Measurements from ENCODE around the gene ODAM. TPM values are rescaled to one million over a fixed set of nuclear protein-coding genes. Genes with fewer than 3 reads are reported as not detected.

The ODAM gene
- total RNA-seq, 1 donor, result not detected

DNA sequence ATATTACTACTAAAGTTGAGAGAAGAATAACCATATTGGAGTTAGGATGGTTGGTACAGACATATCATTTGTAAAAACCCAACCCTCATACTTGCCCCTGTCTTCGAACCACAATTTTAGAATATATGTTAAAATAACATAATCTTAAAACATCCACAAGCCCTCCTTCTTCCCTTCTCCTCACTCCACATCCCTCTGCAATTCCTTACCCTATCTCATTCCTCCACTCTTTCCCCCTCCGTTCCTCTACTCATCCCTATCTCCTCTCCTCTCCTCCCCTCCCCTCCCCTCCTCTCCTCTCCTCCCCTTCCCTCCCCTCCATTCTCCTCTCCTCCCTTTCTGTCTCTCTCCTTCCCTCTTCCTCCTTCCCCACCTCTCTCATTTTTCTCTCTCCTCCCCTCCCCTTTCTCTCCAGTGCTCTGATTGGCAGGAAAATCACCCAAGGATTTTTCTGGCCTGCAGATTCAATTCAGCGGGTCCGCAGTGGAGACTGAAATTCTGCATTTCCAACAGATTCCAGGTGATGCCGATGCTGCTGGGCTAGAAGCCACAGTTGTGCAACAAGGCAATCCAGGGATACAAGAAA is 17.4 kb upstream of the ODAM start:
- TF ChIP-seq, protein P1, sequence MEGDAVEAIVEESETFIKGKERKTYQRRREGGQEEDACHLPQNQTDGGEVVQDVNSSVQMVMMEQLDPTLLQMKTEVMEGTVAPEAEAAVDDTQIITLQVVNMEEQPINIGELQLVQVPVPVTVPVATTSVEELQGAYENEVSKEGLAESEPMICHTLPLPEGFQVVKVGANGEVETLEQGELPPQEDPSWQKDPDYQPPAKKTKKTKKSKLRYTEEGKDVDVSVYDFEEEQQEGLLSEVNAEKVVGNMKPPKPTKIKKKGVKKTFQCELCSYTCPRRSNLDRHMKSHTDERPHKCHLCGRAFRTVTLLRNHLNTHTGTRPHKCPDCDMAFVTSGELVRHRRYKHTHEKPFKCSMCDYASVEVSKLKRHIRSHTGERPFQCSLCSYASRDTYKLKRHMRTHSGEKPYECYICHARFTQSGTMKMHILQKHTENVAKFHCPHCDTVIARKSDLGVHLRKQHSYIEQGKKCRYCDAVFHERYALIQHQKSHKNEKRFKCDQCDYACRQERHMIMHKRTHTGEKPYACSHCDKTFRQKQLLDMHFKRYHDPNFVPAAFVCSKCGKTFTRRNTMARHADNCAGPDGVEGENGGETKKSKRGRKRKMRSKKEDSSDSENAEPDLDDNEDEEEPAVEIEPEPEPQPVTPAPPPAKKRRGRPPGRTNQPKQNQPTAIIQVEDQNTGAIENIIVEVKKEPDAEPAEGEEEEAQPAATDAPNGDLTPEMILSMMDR (IDR thresholded peaks at IDR 0.05; ENCODE audit: insufficient read depth, low read depth, low read length), result no peak
- no peak for DNase-seq (ENCODE audit: low read depth)
- H3K4me3 ChIP-seq (ENCODE audit: low read depth, low read length), result no peak overlapping the region

DNA sequence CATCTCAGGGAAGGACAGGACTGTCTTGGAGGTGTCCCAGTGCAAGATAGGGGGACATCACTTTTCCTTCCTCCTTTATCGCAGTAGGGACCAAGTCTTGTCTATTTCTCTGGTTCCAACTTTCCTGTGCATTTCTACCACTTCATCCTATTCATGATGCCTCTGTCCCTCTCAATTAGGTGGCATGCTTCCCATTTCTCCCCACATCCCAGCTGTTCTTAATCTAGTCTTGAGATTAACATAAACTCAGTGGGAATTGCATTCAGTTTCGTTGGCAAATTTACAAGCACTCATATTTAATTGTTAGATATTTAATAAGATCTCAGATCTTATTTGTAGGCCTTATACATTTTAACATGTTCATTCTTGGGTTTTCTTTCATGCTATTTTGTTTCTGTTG is 15.7 kb upstream of the ODAM start:
- TF ChIP-seq, protein P1 (IDR thresholded peaks at IDR 0.05; ENCODE audit: insufficient read depth, low read depth, low read length), result no peak
- DNase-seq (ENCODE audit: low read depth), result no peak
- H3K4me3 ChIP-seq (ENCODE audit: low read depth, low read length), result no peak overlapping the region

DNA sequence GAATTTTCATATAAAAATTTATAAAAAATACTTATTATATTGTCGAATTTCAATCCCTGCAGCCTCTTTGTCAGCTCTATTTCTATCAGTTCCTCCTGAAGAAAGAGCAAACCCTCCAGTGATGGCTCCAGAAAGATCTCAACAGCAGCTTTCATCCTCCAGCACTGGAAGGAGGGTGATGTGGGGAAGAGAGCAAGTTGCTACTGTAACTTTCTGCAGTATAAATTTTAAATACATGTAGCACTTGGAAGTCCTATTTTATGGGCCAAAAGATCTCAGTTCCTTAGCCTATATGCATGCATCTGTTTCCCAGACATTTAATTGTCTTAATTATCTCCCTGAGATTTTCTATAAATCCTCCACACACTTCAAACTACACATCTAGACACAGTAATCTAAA is 13.7 kb upstream of the ODAM start:
- H3K4me3 ChIP-seq (ENCODE audit: low read depth, low read length), result no peak overlapping the region
- TF ChIP-seq, protein P1 (IDR thresholded peaks at IDR 0.05; ENCODE audit: insufficient read depth, low read depth, low read length), result no peak
- no peak for DNase-seq (ENCODE audit: low read depth)

DNA sequence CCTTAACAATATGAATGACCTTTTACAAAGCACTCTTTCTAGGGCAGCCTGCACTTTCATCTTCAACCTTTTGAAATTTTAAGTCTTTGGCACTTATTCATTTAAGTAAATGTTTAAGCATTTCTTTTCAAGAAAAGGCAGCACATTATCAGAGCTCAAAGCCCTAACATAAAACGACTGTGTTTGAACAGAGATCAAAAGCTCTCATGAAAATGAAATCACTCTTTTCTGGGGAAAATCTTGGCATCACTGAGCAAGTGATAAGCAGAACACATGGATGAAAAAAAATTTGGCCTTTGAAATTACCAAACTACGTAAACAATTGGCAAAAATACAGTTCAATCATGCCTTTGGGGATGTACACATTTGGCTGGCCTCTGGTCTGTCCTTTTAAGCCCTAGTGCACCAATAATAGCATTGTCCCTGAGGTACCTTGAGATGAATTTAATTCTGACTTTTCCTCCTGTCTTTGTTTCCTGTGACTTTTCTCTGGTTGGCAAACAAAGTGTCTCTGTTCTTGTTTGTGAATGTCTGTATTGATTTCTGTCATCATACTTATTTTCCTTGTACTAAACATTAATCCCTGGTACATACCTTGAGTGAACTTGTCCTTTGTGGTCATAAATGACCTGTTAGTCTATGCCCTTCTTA is 12.9 kb upstream of the ODAM start:
- TF ChIP-seq, protein P1 (IDR thresholded peaks at IDR 0.05; ENCODE audit: insufficient read depth, low read depth, low read length), result no peak
- H3K4me3 ChIP-seq (ENCODE audit: low read depth, low read length), result no peak overlapping the region
- no peak for DNase-seq (ENCODE audit: low read depth)

DNA sequence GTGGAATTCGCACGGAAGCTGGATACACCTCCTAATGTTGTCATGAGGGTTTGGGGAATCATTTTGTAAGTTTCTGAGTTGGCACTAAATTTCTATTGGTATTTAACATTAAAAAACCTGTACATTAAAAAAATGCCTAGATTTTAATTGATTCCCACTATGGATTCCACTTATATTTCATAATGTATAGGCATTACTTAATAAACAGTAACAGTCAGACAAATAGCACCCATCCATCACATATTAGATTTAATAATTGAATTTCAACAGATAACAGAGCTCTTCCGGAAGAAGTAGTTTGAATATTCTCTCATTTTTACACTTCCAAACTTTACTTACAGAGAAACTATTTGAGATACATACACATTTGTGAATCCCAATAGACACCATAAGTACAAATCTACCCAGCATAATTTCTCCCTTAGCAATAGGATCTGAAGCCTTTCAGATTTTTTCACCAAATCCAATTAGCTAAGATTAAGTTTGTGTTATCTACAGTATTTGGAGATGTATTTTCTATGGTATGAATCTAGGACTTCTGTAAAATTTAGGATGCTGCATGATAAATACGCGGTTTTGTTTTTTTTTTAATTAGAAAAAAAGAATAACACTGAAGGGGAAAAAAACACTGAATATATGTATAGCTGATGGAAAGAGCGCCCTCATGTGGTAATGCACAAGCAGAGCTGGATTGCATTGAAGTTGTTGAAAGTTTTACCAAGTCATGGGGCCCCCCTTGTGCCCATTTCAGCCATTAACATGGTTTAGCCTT is 12.2 kb upstream of the ODAM start:
- DNase-seq (ENCODE audit: low read depth), result peak; percentile 29
- TF ChIP-seq, protein P1 (IDR thresholded peaks at IDR 0.05; ENCODE audit: insufficient read depth, low read depth, low read length), result peak; percentile 59

DNA sequence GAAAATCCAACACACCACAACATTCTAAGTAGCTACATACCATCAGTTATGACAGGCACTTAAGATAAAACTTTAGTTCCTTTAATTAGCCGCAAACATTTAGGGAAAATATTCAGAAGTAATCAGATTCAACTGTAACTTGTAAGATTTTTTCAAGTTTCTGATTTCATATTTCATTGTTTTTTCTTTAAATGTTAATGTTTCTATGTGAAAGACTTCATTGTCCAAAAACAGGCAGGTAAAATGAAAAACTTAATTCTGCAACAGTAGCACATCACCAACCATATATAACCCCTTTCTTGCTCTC is 11.6 kb upstream of the ODAM start:
- TF ChIP-seq, protein P1 (IDR thresholded peaks at IDR 0.05; ENCODE audit: insufficient read depth, low read depth, low read length), result no peak

More for the DNA sequence above, 12.2 kb upstream of the ODAM start:
- no peak overlapping the region for H3K4me3 ChIP-seq (ENCODE audit: low read depth, low read length)

More for the DNA sequence above, 11.6 kb upstream of the ODAM start:
- H3K4me3 ChIP-seq (ENCODE audit: low read depth, low read length), result no peak overlapping the region
- DNase-seq (ENCODE audit: low read depth), result no peak
